Heart right ventricle (tissue), 16 donors: ENCODE measurements around the gene GAPDH. TPM values are rescaled to one million over a fixed set of nuclear protein-coding genes. Genes with fewer than 3 reads are reported as not detected.
A peak's percentile ranks its signal among the peaks of the same experiment; 100 is the strongest.

ENCODE experiments used
- ATAC-seq, 8 donors: fragments of 200-7000 bp; cut with Tn5 transposase; one replicate each; pipeline ENCODE4 v1.9.1; 2020; ENCODE audit warnings: mild to moderate bottlenecking in 8 of 8, moderate library complexity in 8 of 8, moderate number of reproducible peaks in 1 of 8
- DNase-seq, 2 donors: peaks; one replicate each; pipeline ENCODE4 v3.0.0-alpha.2; 2020
- H3K27ac ChIP-seq, 10 donors: fragments of 200-600 bp; sonication (generic) in 2 of 10; one replicate each; pipeline versions ENCODE4 v1.5.0 to v1.8.0; 2020 to 2022; ENCODE audit warnings: mild to moderate bottlenecking in 3 of 10
- H3K27me3 ChIP-seq, 7 donors: fragments of 200-600 bp; one replicate each; pipeline ENCODE4 v1.8.0; 2021 to 2022; ENCODE audit warnings: mild to moderate bottlenecking in 2 of 7
- H3K36me3 ChIP-seq, 9 donors: fragments of 200-600 bp; sonication (generic) in 1 of 9; one replicate each; pipeline versions ENCODE4 v1.5.0 to v1.8.0; 2020 to 2022; ENCODE audit warnings: mild to moderate bottlenecking in 2 of 9
- H3K4me1 ChIP-seq, 9 donors: fragments of 200-600 bp; sonication (generic) in 1 of 9; one replicate each; pipeline versions ENCODE4 v1.5.0 to v1.8.0; 2020 to 2022; ENCODE audit warnings: mild to moderate bottlenecking in 4 of 9
- H3K4me3 ChIP-seq, 10 donors: fragments of 200-600 bp; sonication (generic) in 2 of 10; one replicate each; pipeline versions ENCODE4 v1.5.0 to v1.8.0; 2020 to 2022; ENCODE audit warnings: mild to moderate bottlenecking in 7 of 10, moderate library complexity in 2 of 10
- H3K9me3 ChIP-seq, 11 donors: fragments of 200-600 bp in 10 of 11; sonication (generic) in 2 of 11; one replicate each; pipeline versions ENCODE4 v1.5.0 to v1.8.0; 2013 to 2022; ENCODE audit warnings: mild to moderate bottlenecking in 2 of 11, control low read depth in 1 of 11, moderate library complexity in 1 of 11
- WGBS, 2 donors: extraction: QIAGEN DNeasy Blood & Tissue Kit; methylation state at CpG; one replicate each; pipeline ENCODE4 v1.1.7; 2013; ENCODE audit warnings: inconsistent platforms in 1 of 2; 5-methylcytosine and 5-hydroxymethylcytosine counted together
- intact Hi-C, 10 donors: fragments of 100-400 bp; cut with DNase I; formaldehyde crosslinking; loops; one replicate each; pipeline versions ENCODE4 v1.11.1 to v1.14.2; 2022
- polyA plus RNA-seq, 2 donors: library from polyadenylated mRNA; stranded (reverse); fragments of 200-250 nt; gene quantifications; one replicate each; pipeline ENCODE4 v1.2.3, GENCODE V29; 2013
- total RNA-seq, 10 donors: library from RNA; stranded (reverse); fragmentation: NEBNext Ultra II Directional in 3 of 10; extraction: Animal tissue kit (Norgen Biotek cat#: 25700) in 3 of 10; gene quantifications; one replicate each; pipeline versions ENCODE4 v1.2.1 to v1.2.4, GENCODE V29; 2021 to 2023
- TF ChIP-seq, protein P1 (sequence below), 9 donors: fragments of 200-600 bp; sonication (generic) in 2 of 9; IDR thresholded peaks; one replicate each; pipeline versions ENCODE4 v1.5.0 to v1.8.0; 2021 to 2022; ENCODE audit warnings: antibody characterized with exemption in 9 of 9, mild to moderate bottlenecking in 5 of 9, moderate library complexity in 1 of 9
- donor health status: Arrhythmogenic right ventricular cardiomyopathy.
- donor health status: ischemic (EF 13 %, LVEDD 7.1; RV severe dilation, severe dysfunction).
- donor health status: healthy with polysubstance abuse.
- donor health status: DM: no; HTN: yes; CAD: no.
- donor health status: DM: no; HTN: no; CAD: no.
- donor health status: ischemic (EF 25% LVEDD 6.9; RV normal size, moderate dysfunction).
- donor health status: ischemic (EF 25% LVEDD 5.7; RV mildly dilated, moderate dysfunction).
- donor health status: healthy.
- donor health status: DM: yes; HTN: yes; CAD: no.
- donor health status: Ischemic cardiomyopathy.
- donor health status: ischemic (EF 35%, LVEDD 5.7; RV mildly dilated, moderate dysfunction).
- donor health status: nonischemic (EF 11% LVEDD 7.7; RV severe dilation, severe dysfunction).
- donor health status: DM: yes; HTN: yes; CAD: no.
- donor health status: PGD.
- donor health status: ischemic (EF 29% LVEDD 5.4; RV normal size, mild dysfunction).
- donor health status: nonischemic (EF 23%, LVEDD 6.1; RV moderate dilation, normal function).

The GAPDH gene
- total and polyA plus RNA-seq, 12 donors = 4,081 to 7,888 (median 4,852) TPM

DNA sequence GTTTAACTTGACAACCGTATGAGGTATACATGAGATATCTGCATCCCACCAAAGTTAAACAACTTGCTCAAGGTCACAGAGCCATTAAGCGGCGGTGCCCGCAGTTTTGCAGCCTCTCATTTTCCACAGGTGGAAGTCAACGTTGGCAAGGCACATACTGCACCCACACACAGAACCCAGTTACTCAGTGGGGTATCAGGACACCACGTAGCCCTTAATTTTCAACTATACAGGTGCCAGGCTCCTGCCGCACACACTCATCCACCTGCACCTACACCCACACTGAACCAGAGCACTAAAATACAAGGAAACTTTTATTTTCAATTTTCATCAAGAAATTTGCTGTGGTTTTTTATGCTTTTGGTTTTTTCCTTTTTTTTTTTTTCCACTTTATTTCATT lies 35.5 kb downstream of the GAPDH start:
- peaks cover 0 to 82% (median 58%) of the 10 kb centered on the region in 9 donors for H3K36me3 ChIP-seq
- DNase-seq (no peak), ATAC-seq (no peak)
- peaks cover 0 to 28% (median 19%) of the 10 kb centered on the region in 9 donors for H3K4me1 ChIP-seq
- intact Hi-C loops = loop anchor here in 3 of 10 donors (5.0 kb wide), 1 partner anchor 33 kb away; no protein-coding TSS in a partner anchor
- no peaks in the 10 kb centered on the region for H3K9me3 ChIP-seq
- no peaks in the 10 kb centered on the region for H3K27me3 ChIP-seq
- TF ChIP-seq, protein P1, sequence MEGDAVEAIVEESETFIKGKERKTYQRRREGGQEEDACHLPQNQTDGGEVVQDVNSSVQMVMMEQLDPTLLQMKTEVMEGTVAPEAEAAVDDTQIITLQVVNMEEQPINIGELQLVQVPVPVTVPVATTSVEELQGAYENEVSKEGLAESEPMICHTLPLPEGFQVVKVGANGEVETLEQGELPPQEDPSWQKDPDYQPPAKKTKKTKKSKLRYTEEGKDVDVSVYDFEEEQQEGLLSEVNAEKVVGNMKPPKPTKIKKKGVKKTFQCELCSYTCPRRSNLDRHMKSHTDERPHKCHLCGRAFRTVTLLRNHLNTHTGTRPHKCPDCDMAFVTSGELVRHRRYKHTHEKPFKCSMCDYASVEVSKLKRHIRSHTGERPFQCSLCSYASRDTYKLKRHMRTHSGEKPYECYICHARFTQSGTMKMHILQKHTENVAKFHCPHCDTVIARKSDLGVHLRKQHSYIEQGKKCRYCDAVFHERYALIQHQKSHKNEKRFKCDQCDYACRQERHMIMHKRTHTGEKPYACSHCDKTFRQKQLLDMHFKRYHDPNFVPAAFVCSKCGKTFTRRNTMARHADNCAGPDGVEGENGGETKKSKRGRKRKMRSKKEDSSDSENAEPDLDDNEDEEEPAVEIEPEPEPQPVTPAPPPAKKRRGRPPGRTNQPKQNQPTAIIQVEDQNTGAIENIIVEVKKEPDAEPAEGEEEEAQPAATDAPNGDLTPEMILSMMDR (IDR thresholded peaks at IDR 0.05) = no peak
- no peak overlapping the region for H3K27ac ChIP-seq
- H3K4me3 ChIP-seq = no peak overlapping the region
- WGBS, 2 donors = 64 to 69% methylated on average over 7 of the region's 7 CpGs

DNA sequence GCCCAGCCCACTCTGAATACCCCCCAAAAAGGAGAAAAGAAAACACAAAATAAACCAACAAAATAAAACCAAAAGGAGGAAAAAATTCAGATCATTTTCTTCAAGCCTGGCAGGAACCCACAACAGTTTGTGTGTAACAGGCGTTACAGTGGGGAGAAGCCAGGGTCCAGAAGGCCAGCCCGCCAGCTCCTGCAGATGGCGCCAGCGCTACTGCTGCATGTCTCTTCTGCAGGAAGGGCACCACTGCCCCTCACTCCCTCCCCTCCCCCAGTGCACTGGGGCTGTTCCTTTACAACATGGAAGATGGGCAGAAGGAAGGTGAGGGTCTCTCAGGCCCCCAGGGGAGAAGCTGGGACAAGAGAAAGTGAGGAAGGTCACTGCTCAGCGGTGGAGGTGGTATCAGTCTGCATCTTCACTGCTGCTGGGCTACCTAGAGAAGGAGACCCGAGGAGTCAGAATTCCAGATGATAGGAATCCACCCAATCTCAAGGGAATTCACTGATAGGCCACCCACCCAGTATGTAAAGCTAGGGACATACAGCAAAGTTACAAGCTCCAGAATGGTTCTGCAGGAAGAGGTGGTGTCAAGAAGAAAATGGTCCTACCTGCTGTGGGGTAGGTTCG lies 36.1 kb downstream of the GAPDH start:
- TF ChIP-seq, protein P1 (IDR thresholded peaks at IDR 0.05) = peak in 7 of 9 donors; percentile 24 to 56 (median 42)
- H3K9me3 ChIP-seq = no peaks in the 10 kb centered on the region
- intact Hi-C loops = no loop called here
- WGBS, 2 donors = 60 to 68% methylated on average over 7 of the region's 7 CpGs
- H3K27ac ChIP-seq = no peak overlapping the region
- peaks cover 0 to 82% (median 64%) of the 10 kb centered on the region in 9 donors for H3K36me3 ChIP-seq
- no peaks in the 10 kb centered on the region for H3K27me3 ChIP-seq
- DNase-seq (peak in 1 of 2 donors; percentile 43), ATAC-seq (no peak)
- H3K4me1 ChIP-seq = peaks cover 0 to 28% (median 19%) of the 10 kb centered on the region in 9 donors
- no peak overlapping the region for H3K4me3 ChIP-seq

DNA sequence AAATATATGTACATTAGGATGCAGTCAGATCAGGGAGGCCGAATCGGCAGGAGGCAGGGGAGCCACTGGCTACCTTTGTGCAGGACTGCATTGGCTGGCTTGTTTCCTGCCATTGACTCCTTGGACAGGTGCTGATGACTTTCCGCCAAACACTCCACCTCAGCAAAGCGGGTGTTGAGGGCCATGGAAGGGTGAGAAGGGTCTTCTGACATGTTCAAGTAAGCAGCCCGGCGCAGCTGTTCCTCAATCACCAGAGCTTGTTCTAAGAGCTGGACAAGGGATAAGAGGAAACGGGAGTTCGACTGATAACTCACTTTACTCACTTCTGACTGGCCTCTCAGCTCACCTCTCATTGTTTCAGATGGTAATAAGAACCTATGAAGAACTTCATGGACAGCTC lies 38.7 kb downstream of the GAPDH start:
- DNase-seq (no peak), ATAC-seq (no peak)
- H3K9me3 ChIP-seq = no peaks in the 10 kb centered on the region
- no peak overlapping the region for H3K4me3 ChIP-seq
- intact Hi-C loops = no loop called here
- no peak overlapping the region for H3K27ac ChIP-seq
- no peaks in the 10 kb centered on the region for H3K27me3 ChIP-seq
- 66 to 77% methylated on average over 8 of the region's 8 CpGs for WGBS, 2 donors
- H3K36me3 ChIP-seq = peaks cover 8 to 93% (median 79%) of the 10 kb centered on the region in 9 donors
- peaks cover 0 to 14% (median 8%) of the 10 kb centered on the region in 9 donors for H3K4me1 ChIP-seq
- TF ChIP-seq, protein P1 (IDR thresholded peaks at IDR 0.05) = no peak

DNA sequence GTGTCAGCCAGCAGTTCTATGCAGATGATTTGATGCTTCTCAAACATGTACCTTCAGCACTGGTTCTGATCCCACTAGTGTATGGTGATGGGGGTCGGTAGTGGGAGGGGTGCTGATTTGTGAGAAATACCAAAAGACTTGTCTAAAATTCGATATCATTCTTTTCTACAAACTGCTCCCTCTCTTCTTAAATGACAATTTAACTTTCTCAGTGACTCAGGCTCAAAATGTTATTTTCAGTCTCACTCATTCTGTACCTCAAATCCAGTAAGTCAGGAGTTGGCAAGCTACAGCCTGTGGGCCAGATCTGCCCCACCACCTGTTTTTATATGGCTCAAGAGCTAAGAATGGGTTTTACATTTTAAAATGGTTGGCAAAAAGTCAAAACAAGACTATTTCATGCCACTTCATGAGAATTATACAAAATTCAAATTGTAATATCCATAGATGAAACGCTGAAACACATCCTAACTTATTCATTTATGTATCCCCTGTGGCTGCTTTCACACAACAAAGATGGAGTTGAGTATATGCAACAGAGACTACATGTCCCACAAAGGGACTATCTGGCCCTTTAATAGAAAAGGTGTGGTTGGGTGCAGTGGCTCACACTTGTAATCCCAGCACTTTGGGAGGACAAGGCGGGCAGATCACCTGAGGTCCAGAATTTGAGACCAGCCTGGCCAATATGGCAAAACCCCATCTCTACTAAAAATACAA lies 40.4 kb downstream of the GAPDH start:
- no peaks in the 10 kb centered on the region for H3K9me3 ChIP-seq
- H3K4me1 ChIP-seq = no peaks in the 10 kb centered on the region
- WGBS, 2 donors = 89 to 90% methylated on average over 4 of the region's 4 CpGs
- TF ChIP-seq, protein P1 (IDR thresholded peaks at IDR 0.05) = no peak
- H3K4me3 ChIP-seq = no peak overlapping the region
- peaks cover 10 to 100% (median 94%) of the 10 kb centered on the region in 9 donors for H3K36me3 ChIP-seq
- no peak for ATAC-seq
- no peak for DNase-seq
- H3K27me3 ChIP-seq = no peaks in the 10 kb centered on the region
- no peak overlapping the region for H3K27ac ChIP-seq
- intact Hi-C loops = no loop called here
